Amniotic epithelial cell (primary cell): ENCODE measurements around the gene USP28.
A peak's percentile ranks its signal among the peaks of the same experiment; 100 is the strongest.
"Not testable (repeated sequence)": the region's sequence is repeated elsewhere in the genome, so short reads cannot be mapped to it uniquely, and the experiment has no call there.

Experiments
- DNase-seq: peaks from one replicate; pipeline ENCODE4 v3.0.0-alpha.2; 2010; ENCODE audit warnings: low read depth

USP28 gene

GRCh38 chr11:113838005-113838404 is 37.4 kb downstream of the USP28 start:
- DNase-seq: no peak

GRCh38 chr11:113835306-113835705 is 40.1 kb downstream of the USP28 start:
- no peak for DNase-seq

DNA sequence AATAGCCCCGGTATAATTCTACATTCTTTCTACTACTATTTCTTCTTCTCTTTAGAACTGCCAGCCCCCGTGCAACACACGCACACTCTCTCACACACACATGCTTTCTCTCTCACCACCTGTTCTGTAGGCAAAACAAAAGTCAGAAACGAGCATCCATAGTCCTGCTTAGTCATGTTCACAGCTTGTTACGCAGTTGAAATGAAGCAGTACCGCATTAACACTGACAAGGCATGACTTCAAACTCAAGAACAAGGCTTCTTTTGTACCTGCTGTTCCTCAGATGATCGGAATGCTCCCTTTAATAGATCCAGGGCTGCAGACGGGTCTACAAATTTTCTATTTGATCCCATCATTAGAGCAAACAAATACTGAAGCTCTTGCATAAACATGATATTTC is 42.2 kb downstream of the USP28 start:
- DNase-seq: no peak

DNA sequence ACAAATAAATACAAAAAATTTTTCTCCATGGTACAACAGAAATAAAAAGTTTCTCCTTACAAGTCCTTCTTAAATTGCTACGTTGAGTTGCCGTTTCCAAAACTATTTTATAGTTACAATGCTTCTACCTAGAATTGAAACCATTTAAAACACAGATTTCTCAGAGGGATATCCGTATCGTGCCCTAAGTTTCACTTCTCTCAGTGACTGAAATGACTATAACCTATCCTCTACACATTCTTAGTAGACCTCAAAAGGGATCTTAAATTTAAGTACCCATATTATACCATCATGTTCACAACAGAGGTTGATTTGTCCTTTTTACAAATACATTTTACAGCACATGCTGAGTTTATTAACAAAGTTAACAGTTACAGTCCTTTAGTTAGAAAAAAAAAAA is 44.1 kb downstream of the USP28 start:
- no peak for DNase-seq

DNA sequence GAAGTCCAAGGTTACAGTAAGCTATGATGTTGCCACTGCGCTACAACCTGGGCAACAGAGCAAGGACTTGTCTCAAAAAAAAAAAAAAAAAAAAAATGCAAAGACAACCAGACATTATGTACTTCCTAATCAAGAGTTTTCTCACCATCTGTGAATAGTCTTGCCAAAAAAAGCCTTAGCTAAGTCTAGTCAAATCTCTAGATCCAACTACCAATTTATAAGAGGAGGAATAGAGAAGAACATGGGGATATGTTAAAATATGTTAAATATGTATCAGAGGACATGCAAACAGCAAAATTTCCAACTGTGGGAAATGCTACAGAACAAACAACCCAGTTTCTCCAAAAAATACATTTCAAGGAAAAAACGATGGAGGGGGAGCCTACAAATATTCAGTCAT is 45.6 kb downstream of the USP28 start:
- no peak for DNase-seq

GRCh38 chr11:113828191-113828590 is 47.2 kb downstream of the USP28 start:
- DNase-seq: no peak

- DNase-seq: no peak
These were observed 47.9 kb downstream of the USP28 start for GRCh38 chr11:113827477-113827876.

GRCh38 chr11:113818426-113818825 is 56.9 kb downstream of the USP28 start:
- peak; percentile 32 for DNase-seq

- no peak for DNase-seq
These were observed 57.7 kb downstream of the USP28 start for GRCh38 chr11:113817626-113818025.

- DNase-seq: no peak
These were observed 58.2 kb downstream of the USP28 start for GRCh38 chr11:113817162-113817561.

DNA sequence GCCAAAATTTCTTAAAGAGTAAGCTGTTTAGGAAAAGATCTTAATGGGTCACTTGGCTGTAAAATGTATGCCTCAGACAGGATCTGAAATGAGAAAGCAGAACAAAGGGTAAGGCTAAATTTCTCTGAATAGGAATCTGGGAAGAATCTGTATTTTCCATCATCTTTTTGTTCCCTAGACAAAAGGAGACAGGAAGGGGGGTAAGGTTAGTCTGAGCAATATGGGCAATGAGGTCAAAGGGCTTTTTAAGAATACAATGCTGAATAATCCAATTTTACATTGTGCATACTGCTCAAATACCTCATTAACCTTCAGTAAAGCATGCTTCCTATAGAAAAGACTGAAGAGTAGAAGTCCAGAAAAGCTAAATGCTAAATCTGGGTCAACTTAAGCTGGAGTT is 61.2 kb downstream of the USP28 start:
- DNase-seq: no peak

- no peak for DNase-seq
These were observed 66.4 kb downstream of the USP28 start for GRCh38 chr11:113808931-113809330.

DNA sequence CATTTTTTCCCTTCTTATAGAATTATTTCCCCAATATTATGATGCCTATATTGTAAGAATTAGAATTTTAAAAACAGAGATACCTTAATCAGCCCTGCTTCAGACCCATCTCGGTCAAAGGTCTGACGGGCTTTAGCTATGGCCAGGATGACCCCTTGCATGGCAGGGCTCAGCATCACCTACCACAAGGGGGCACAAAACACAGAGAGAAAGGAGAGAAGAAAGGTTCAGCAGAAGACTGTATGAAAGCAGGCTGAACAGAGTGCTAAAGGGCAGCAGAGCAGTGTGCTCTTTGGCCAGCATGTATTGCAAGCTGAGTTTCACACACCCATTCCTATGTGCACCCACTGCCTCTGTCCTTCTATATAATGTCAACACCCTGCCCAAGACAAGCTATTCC is 69.0 kb downstream of the USP28 start:
- peak; percentile 37 for DNase-seq

DNA sequence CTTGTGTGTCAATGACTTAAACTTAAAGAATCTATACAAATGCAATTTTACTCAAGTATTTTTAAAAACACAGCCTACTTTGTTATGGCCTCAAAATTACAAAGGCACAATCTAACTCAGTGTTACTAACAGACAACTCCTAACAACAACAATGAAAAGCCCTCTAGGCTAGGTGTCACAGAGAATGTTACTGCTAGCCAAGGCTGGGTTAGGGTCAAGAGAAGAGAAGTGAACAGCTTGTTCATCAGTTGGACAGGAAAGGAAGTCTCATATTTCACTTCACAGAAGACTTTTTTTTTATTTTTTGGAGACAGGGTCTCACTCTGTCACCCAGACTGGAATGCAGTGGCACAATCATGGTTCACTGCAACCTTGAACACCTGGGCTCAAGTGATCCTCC is 69.7 kb downstream of the USP28 start:
- DNase-seq: no peak

GRCh38 chr11:113802621-113803020 is 72.8 kb downstream of the USP28 start:
- no peak for DNase-seq

- DNase-seq: peak; percentile 37
These were observed 78.6 kb downstream of the USP28 start for GRCh38 chr11:113796663-113797259.

- DNase-seq: no peak
These were observed 85.6 kb downstream of the USP28 start for GRCh38 chr11:113789675-113790320.

- not testable (repeated sequence) for DNase-seq
These were observed 86.4 kb downstream of the USP28 start for GRCh38 chr11:113789016-113789415.

GRCh38 chr11:113782134-113782533 is 93.2 kb downstream of the USP28 start:
- no peak for DNase-seq

GRCh38 chr11:113781682-113782081 is 93.7 kb downstream of the USP28 start:
- no peak for DNase-seq

GRCh38 chr11:113779496-113779895 is 95.9 kb downstream of the USP28 start, which contains the start of gene CLDN25:
Gene CLDN25, plus strand, starts transcription at chr11:113779796. Its CDS starts 0 bp downstream, at chr11:113779796.
- DNase-seq: no peak

GRCh38 chr11:113778111-113778910 is 97.1 kb downstream of the USP28 start:
- peak; percentile 3 for DNase-seq

DNA sequence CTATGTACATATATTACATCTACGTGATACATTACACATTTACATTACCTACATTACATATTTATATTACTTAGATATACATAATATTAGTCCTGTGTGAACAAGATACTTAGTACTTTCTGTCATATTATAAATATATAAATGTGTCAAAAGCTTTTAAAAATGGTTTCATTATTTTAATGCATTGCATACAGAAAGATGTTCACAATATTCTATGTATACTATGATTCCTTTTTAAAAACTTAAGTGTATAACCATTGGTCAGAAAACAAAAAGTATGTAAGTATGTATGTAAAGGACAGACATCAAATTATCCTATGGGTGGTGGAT is 101.2 kb downstream of the USP28 start:
- no peak for DNase-seq
